Epidermal melanocyte (primary cell): Measurements from ENCODE around the gene ITFG2.

Source experiments
- DNase-seq: peaks from one replicate; pipeline ENCODE4 v3.0.0; 2011; ENCODE audit warnings: low spot score; ENCODE audit not compliant: insufficient read length

The ITFG2 gene

DNA sequence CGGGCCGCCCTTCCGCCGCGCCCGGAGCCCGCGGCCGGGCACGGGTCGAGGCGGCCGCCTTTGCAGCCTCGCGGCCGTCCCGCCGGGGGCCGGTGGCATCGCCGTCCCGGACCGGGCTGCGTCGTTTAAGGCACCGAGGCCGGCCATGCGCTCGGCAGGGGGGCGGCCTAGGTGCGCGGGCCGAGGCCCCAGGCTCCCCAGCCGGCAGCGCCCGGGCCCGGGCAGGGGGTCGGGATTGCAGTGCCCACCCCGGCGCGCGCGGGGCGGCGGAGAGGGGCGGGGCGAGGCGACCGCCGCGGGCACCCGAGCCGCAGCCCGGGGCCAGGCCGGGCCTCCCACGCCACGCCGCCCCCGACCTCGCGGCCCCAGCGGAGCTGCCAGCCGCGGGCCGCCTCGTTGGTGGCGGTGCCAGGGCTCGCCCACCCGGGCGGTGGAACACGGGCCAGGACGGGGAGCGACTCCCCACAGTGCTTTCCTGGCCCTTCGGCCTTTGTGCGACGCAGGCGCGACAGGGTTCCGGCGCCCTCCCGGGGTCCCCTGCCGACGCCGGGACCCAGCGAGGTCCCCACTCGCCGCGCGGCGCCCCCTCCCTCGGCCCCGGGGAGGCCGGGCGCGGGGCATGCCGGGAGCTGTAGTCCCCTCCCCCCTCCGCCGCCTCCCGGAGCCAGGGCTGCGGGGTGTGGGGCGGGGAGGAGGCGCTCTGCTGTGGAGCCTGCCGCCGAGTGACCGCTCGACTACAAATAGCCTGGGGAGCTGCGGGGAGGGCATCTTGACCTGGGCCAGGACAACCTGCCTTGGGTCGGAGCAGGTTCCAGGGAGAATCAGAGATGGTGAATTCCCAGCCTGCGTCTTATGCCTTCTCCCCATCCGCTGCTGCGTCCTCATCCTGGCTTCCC lies 16.9 kb upstream of the ITFG2 start:
- peak; percentile 85 for DNase-seq

DNA sequence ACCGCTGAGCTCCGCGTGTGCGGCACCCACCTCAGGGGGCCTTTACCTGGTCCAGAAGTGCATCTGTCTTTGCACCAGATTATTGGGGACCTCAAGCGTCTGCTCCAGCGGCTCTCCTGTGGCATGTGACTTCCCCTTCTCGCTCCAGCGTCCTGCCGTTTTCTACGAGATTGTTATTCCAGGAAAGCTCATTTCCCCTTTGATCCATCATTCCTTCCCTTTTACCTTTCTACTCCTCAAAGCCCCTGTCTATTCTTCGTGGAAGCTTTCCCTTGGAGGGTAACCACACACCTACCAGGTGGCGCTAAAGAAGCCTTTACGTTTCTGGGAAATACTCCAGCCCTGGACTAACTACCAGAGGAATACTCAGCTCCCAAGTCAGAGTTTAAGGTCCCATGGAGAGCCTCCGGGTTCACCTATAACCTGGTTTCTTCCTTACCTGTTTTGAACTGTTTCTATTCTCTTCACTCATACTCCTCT lies 16.2 kb upstream of the ITFG2 start:
- no peak for DNase-seq

DNA sequence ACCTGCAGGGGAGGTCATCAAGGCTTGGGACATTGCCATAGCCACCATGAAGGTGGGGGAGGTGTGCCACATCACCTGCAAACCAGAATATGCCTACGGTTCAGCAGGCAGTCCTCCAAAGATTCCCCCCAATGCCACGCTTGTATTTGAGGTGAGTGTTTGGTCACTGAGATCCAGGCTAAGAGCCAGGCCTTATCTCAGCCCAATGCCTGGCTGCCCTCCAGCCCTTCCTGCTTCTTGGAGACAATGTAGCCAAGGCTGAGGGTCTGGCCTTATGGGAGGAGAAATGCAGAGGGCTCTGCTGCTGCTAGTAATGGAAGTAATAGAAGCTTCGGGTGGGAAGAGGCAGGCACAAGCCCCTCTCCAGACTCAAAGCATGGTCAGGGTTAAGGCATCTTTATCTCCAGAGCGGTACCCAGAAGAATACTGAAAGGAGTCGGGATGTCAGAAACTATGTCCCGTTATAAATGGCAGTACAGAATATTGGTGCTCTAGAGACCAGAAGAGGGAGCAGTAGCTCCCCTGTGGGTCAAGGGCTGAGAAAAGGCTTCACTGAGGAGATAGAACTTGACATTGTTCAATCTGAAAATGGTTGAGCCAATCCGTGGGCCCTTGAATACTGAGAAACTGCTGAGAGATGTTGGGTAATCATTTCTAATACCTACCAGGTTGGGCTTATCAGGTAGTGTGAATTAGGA lies 14.6 kb upstream of the ITFG2 start:
- DNase-seq = no peak

DNA sequence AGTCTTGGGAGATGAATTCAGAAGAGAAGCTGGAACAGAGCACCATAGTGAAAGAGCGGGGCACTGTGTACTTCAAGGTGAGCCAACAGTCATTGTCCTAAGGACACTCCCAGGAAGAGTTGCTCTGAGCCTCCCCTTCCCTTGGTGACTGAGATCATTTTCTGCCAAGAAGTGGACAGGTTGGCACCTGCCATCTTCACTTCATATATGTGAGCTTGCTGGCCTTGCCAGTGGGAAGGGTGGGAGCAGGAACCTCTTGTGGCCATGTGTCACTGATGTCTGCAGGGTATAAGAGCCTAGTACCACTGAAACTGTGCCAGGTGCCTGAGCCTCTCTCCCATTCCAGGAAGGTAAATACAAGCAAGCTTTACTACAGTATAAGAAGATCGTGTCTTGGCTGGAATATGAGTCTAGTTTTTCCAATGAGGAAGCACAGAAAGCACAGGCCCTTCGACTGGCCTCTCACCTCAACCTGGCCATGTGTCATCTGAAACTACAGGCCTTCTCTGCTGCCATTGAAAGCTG lies 12.4 kb upstream of the ITFG2 start:
- no peak for DNase-seq

DNA sequence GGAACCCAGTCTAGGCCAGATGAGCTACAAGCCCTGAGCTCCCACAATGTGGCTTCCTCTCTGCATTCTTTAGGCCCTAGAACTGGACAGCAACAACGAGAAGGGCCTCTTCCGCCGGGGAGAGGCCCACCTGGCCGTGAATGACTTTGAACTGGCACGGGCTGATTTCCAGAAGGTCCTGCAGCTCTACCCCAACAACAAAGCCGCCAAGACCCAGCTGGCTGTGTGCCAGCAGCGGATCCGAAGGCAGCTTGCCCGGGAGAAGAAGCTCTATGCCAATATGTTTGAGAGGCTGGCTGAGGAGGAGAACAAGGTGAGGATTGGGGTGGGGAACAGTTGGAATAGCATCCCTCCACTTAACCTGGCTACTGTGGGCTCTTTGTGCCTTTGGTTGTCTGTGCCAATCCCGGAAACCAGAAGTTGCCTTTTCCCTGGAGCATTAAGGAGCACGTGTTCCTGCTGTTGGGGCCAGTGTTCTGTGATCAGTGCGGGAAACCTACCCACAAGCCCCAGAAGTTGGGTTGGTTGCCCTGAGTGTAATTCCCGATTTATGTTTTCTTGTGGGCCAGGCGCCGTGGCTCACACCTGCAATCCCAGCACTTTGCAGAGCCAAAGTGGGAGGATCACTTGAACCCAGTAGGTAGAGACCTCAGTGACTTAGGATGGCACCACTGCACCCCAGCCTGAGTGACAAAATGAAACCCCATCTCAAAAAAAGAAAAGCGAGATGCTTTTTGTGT lies 11.3 kb upstream of the ITFG2 start:
- no peak for DNase-seq

DNA sequence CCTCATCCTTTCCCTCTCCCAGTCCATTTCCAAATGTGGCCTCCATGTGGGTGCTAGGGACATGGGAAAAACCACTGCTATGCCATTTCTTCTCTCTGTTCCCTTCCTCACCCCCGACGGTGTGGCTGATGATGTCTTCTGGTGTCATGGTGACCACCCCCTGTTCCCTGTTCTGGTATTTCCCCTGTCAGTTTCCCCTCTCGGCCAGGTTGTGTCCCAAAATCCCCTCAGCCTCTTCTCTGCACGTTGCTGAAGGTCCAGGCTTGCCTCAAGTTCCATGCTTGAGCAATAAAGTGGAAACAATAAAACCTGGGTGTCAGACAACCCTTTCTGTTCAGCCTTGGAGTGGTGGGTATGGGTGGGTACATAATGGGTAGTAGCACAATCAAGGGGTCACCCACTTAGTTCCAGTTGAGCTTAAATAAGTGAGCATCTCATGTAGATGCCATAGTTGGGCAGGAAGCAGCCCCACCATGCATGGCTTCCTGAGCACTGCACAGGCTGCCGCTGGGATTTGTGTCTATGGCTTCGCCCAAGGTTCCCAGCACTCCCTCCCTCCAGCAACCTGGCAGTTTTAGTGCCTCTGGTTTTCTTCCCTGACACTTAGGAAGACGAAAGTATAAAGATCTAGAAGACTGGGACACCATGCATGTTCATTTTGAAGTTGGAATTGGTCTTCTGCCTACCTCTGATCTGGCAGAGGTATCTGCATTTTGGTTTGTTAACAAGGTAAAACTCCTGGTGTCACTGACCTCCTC lies 8.7 kb upstream of the ITFG2 start:
- no peak for DNase-seq

DNA sequence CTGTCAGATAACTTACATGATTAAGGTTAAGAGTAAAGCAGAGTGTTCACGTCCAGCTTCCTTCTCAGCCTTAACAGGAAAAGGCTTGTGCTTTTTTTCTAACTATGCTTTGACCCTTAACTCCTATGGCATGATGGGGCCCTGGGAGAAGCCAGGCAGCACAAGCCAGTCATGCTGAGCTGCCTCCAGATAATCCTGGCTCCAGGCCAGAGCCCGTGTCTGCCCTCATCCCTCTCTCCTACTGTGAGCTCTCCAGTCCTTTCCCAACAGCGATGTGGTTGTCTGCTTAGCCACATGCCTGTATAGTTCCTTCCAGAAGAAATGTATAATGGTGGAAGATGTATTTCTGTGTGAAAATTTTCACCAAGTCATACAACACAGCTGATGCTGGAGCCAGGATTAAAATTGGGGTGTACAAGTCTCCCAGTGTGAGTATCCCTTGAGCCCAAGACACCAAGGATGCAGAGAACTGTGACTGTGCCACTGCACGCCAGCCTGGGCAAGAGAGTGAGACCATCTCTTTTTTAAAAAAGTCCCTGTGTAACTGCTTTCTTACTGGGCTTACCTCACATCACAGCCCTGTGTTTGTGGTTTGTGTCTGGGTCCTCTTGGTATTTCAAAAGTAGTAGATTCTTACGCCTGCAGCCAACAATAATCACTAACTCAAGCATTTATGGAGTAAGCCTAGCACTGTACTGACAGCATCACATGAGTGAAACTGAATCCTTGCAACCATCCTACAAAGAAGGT lies 7.9 kb upstream of the ITFG2 start:
- DNase-seq = peak; percentile 59

DNA sequence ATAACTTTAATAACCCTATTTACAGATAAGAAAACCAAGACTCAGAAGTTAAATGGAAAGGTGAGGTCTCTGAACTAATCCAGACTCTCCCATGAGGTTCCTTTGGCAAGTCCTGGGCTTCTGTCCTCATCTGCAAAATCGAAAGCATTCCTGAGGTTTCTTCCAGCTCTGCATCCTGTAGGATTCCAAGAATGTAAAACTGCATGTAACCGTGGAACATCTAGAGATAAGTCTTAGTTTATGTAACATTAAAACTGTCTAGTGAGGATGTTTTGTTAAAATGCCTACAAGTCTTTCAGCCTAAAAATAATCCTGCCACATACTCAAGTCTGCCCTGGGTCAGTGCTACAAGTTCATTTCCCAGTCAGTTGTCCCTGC lies 7.3 kb upstream of the ITFG2 start:
- DNase-seq = no peak

DNA sequence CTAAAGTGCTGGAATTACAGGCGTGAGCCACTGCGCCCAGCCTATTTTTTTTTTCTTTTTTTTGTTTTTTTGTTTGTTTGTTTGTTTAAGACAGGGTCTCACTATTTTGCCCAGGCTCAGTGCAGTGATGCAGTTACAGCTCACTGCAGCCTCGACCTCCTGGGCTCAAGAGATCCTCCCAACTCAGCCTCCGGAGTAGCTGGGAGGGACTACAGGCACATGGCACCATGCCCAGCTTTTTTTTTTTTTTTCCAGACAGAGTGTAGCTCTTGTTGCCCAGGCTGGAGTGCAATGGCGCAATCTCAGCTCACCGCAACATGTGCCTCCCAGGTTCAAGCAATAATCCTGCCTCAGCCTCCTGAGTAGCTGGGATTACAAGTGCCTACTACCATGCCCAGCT lies 5.8 kb upstream of the ITFG2 start:
- no peak for DNase-seq

DNA sequence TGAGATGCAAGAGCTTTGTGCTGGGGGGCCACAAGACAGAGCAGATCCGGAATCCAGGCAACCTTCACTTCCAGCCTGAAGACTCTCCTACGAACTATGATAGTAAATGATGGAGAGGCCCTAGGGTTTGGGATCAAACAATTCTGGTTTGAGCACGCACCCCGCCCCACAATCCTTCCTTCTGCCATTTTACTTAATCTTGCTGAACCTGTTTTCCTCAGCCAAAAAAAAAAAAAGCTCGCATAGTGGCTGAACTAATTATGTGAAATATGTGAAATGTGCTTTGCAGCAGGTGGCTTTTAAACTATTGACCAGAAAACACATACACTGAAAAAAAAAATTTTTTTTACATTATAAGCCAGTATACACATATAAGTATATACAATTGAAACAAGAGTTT lies 667 bp upstream of the ITFG2 start:
- no peak for DNase-seq

DNA sequence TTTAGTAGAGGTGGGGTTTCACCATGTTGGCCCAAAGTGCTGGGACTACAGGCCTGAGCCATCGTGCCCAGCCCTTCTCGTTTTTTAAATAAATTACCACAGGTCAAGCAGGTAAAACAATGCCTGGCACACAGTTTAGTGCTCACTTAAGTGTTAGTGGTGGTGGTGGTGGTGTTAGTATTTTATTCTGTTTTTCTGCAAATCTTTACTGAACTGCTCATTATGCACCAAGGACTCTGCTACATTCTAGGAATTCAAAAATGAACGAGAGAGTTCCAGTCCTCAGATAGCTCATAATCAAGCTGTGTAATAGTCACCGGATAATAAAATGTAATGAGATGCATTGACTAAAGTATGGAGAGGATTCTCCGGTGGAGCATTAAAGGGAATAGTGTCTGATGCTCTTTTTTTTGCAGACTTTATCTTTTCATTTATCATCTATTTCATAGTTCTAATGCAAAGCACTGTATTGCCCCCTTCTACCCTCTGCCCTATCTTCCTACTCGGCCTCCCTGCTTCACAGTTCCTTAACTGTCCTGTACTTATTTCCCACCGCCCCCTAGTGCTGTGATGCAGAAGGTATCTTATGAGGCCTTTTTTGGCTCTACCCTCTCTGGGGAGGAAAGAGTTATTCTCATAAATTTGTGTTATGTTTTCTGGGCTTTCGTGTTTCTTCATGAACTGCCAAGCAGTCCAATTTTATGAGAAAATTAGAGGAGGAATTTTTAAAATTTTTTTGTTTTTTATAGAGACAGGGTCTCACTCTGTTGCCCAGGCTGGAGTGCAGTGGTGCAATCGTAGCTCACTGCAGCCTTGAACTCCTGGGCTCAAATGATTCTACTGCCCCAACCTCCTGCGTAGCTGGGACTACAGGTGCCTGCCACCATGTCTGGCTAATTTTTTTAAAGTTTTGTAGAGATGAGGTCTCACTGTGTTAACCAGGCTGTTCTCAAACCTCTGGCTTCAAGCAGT lies 1.0 kb downstream of the ITFG2 start:
- peak; percentile 63 for DNase-seq

DNA sequence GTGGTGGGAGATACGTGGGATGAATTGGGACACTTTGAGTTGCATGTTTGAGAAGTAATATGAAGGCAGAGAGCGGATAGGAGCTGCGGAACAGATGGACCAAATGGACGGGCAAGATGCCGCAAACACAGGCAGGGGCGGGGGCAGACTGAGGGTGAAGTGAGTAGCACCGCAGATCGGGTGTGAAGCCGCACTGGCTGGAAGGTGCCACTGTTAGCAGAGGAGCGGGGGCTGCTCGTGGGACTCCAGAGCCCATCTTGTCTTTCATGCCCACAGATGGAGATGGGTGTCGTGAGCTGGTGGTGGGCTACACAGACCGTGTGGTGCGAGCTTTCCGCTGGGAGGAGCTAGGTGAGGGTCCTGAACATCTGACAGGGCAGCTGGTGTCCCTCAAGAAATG lies 7.3 kb downstream of the ITFG2 start:
- DNase-seq = no peak

DNA sequence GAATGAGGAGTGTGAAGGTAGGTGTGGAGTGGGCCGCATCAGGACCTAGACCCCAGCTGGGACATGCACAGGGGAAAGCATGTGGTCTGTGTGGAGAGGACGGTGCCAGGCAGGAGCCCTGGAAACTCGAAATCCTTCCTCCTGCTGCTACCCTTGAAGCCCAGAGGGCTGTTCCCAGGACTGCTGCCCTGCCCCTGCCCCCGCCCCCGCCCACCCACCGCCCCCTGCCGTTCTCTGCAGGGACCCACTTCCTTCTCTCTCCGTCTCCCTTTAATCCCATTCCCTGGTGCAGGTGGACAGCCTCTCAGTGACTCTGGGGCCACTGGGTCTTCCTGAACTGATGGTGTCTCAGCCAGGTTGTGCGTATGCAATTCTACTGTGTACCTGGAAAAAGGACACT lies 8.0 kb downstream of the ITFG2 start:
- DNase-seq = no peak

DNA sequence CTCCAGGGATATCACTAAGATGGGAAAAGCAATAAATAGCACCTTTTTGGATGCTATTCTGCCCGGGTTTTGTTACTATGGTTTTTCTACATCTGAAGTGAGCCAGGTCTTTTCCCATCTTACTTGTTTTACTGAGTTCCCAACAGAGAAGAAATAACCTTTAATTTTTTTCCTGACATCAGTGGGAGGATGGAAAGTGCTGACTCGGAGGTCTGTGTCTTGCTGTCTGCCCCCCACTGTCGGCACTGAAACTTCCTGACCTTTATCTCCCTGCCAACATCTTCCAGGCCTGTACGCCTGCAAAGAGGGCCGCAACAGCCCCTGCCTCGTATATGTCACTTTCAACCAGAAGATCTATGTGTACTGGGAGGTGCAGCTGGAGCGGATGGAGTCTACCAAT lies 11.0 kb downstream of the ITFG2 start:
- DNase-seq = no peak

DNA sequence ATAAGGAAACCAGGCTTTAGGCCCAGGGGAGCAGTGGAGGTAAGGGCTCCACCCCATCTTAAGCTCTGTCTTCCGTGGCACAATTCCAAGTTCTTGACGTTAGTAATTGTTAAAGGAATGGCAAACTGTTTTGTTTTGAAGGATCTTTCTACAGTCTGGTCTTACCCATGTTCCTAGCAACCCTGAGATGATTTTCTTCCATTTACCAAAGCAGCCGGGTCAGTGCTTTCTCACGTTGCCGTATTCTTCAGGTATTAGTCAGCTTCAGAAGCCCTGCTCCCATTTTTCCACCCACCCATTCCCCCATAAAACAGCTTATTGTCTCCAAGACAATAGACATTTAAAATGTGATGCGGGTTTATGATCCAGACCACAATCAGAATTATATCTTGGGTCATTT lies 12.1 kb downstream of the ITFG2 start:
- DNase-seq = no peak

DNA sequence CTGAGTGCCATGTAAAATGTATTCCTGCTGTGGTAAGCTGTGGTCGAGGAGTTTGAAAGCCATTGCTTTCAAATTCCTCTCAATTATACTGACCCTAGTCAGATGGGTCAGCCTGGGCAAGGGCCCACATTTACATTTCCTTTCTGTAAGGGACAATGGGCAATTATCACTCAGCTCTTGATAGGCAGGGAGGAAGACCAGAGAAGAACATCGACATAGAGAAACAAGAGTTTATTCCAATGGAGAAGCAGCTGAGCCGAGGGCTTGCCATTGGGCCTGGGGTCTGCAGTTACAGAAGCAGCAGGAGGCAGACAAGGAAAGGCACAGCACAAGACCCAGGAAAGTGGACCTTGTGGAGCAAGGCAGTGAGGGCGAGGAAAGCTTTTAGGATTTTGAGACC lies 12.7 kb downstream of the ITFG2 start:
- no peak for DNase-seq

DNA sequence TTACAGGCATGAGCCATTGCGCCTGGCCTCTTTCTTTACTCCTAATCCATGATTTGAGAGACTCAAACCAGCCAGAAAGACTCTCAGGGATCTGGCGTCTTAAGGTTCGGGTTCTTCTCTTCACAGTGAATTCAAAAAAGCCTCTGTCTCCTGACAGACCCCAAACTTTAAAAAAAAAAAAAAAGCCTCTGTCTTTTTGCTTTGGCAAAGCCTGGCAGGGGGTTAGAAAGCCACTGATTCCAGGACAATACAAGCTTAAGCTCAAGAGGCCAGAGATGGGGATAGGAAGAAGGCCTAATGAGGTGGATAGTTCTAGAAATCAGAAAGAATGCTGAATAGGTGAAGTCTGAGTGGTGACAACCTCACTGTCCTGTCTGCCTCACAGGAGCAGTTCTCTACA lies 13.6 kb downstream of the ITFG2 start:
- DNase-seq = no peak

DNA sequence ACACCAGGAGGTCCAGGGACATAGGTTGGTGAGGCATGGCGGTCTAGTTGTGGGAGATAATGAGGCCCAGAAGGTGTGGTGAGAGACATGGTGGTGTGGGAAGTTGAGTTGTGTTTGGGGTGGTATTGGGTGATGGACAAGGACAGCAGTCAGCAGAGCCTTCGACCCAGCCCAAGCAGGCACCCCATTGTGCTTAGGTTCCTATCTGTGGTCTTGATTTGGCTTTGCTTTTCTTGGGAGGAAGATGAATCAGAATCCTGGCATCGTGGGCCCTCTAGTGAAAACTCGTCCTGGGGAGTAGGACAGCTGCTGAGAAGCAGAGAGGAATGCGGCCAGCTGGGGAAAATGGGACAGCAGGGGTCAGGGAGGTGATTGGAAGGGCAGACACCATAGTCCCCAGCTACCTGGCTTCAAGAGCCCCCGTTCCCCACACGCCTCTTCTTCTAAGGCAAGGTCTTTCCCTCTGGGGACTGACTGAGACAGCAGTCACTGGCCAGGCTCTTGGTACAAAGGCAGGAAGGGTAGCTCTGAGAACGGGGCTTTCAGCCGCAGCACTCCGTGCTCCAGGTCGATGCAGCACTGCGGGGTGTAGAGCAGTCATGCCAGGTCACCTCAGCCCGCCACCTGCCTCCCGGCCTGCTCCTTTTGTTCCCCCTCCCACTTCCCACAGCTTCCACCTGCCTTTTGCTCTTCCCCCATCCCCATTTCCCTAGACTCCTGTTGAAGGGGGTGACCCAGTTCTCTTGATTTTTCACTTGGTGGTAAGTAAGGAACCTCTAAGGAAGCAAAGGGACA lies 14.4 kb downstream of the ITFG2 start:
- no peak for DNase-seq
